Upper lobe of left lung (tissue), 6 donors: ENCODE data around the gene COA7. TPM values are rescaled to one million over a fixed set of nuclear protein-coding genes. Genes with fewer than 3 reads are reported as not detected.

Source experiments
- ATAC-seq, 2 donors: fragments of 200-7000 bp; cut with Tn5 transposase; one replicate each; pipeline ENCODE4 v1.9.1; 2022; ENCODE audit warnings: mild to moderate bottlenecking in 2 of 2, moderate library complexity in 2 of 2; ENCODE audit not compliant: low FRiP score in 2 of 2
- DNase-seq, 2 donors: peaks; one replicate each; pipeline ENCODE4 v3.0.0-alpha.2; 2019 to 2020
- H3K27ac ChIP-seq, 4 donors: fragments of 200-600 bp; sonication (generic); one replicate each; pipeline ENCODE4 v1.5.1; 2016 to 2019
- H3K27me3 ChIP-seq, 4 donors: fragments of 200-600 bp; sonication (generic); one replicate each; pipeline ENCODE4 v1.5.1; 2017 to 2019
- H3K36me3 ChIP-seq, 4 donors: fragments of 200-600 bp; sonication (generic); one replicate each; pipeline ENCODE4 v1.5.1; 2016 to 2019
- H3K4me1 ChIP-seq, 4 donors: fragments of 200-600 bp; sonication (generic); one replicate each; pipeline ENCODE4 v1.5.1; 2018 to 2019
- H3K4me3 ChIP-seq, 4 donors: fragments of 200-600 bp; sonication (generic); one replicate each; pipeline ENCODE4 v1.5.1; 2017 to 2019; ENCODE audit warnings: mild to moderate bottlenecking in 2 of 4, moderate library complexity in 1 of 4
- H3K9me3 ChIP-seq, 4 donors: fragments of 200-600 bp; sonication (generic); one replicate each; pipeline ENCODE4 v1.5.1; 2018 to 2019
- EP300 ChIP-seq, 4 donors: sonication (generic); formaldehyde crosslinking; IDR thresholded peaks; one replicate each; pipeline ENCODE4 v1.5.1; 2017; ENCODE audit warnings: antibody characterized with exemption in 4 of 4, control low read depth in 2 of 4
- POLR2A ChIP-seq, 4 donors: fragments of 450-650 bp; IDR thresholded peaks; one replicate each; pipeline ENCODE4 v1.5.1; 2016 to 2017; ENCODE audit warnings: antibody characterized with exemption in 4 of 4, mild to moderate bottlenecking in 2 of 4
- POLR2AphosphoS5 ChIP-seq, 2 donors: sonication (generic); formaldehyde crosslinking; IDR thresholded peaks; one replicate each; pipeline ENCODE4 v1.5.1; 2017; ENCODE audit warnings: antibody characterized with exemption in 2 of 2
- WGBS, 2 donors: methylation state at CpG; one replicate each; pipeline ENCODE4 v1.1.5; 2017 to 2018; 5-methylcytosine and 5-hydroxymethylcytosine counted together
- total RNA-seq, 6 donors: library from RNA; depleted of rRNA in 4 of 6; stranded (reverse); fragments of >200 nt in 4 of 6; gene quantifications; one replicate each; pipeline versions ENCODE4 v1.1.0 to v1.2.1, GENCODE V29; 2016 to 2021
- TF ChIP-seq, protein P1 (sequence below), 6 experiments: fragments of 450-650 bp in 4 of 6; fragments of 200-600 bp in 2 of 6; sonication (generic) in 2 of 6; IDR thresholded peaks; one replicate each; pipeline ENCODE4 v1.5.1; 2016 to 2019; ENCODE audit warnings: antibody characterized with exemption in 6 of 6
- donor health status: DM: no; HTN: no; CAD: no; lungs with moderate emphysema.
- donor health status: DM: no; HTN: yes; CAD: no; lungs with severe emphysema.

The COA7 gene
- total RNA-seq, 6 donors from 2014 or later, result 2.2 to 20.8 (median 10.6) TPM

DNA sequence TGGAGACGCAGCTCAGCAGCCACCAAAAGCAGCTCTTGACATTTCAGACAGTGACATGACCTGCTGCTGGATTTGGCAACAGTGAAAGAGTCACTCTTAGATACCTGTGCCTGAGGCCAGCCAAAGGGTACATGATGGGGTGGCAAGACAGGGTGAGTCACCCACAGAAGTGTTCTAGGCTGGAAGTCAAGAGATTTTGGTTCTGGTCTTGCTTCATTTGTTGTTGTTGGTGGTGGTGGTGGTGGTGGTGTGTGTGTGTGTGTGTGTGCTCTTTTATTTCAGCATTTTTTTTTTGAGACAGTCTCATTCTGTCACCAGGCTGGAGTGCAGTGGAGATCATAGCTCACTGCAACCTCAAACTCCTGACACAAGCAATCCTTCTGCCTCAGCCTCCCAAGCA is 39.4 kb downstream of the COA7 start:
- no peak overlapping the region for H3K27ac ChIP-seq

DNA sequence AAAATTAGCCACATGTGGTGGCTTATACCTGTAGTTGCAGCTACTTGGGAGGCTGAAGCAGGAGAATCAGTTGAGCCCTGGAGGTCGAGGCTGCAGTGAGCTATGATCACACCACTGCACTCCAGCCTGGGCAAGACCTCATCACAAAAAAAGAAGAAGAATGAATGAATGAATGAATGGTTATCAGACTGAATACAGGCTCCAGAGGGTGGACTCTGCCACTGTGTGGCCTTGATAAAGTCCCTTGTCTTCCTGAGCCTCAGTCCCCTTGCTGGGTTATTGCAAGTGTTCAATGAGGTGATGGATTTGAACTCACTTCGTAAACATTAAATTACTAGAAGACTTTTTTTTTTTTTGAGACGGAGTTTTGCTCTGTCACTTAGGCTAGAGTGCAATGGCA is 40.4 kb downstream of the COA7 start:
- TF ChIP-seq POLR2AphosphoS5 (IDR thresholded peaks at IDR 0.05) (no peak), EP300 (IDR thresholded peaks at IDR 0.05) (no peak), POLR2A (IDR thresholded peaks at IDR 0.05) (no peak)
- TF ChIP-seq, protein P1, sequence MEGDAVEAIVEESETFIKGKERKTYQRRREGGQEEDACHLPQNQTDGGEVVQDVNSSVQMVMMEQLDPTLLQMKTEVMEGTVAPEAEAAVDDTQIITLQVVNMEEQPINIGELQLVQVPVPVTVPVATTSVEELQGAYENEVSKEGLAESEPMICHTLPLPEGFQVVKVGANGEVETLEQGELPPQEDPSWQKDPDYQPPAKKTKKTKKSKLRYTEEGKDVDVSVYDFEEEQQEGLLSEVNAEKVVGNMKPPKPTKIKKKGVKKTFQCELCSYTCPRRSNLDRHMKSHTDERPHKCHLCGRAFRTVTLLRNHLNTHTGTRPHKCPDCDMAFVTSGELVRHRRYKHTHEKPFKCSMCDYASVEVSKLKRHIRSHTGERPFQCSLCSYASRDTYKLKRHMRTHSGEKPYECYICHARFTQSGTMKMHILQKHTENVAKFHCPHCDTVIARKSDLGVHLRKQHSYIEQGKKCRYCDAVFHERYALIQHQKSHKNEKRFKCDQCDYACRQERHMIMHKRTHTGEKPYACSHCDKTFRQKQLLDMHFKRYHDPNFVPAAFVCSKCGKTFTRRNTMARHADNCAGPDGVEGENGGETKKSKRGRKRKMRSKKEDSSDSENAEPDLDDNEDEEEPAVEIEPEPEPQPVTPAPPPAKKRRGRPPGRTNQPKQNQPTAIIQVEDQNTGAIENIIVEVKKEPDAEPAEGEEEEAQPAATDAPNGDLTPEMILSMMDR (IDR thresholded peaks at IDR 0.05), result no peak
- Histone ChIP-seq H3K4me3 (no peak overlapping the region), H3K36me3 (no peaks in the 10 kb centered on the region), H3K9me3 (no peaks in the 10 kb centered on the region), H3K4me1 (peaks cover 0 to 2% (median 0%) of the 10 kb centered on the region in 4 donors), H3K27me3 (no peaks in the 10 kb centered on the region), H3K27ac (no peak overlapping the region)
- DNase-seq, result no peak
- ATAC-seq, result no peak
- 88 to 100% methylated on average over 3 of the region's 3 CpGs for WGBS, 2 donors

More for the DNA sequence above, 39.4 kb downstream of the COA7 start:
- Histone ChIP-seq H3K27me3 (no peaks in the 10 kb centered on the region), H3K36me3 (no peaks in the 10 kb centered on the region), H3K4me3 (no peak overlapping the region), H3K4me1 (peaks cover 0 to 4% (median 0%) of the 10 kb centered on the region in 4 donors), H3K9me3 (no peaks in the 10 kb centered on the region)
- DNase-seq (peak in 1 of 2 donors; percentile 36), ATAC-seq (peak in 1 of 2 donors; percentile 20)
- WGBS, 2 donors, result 63 to 70% methylated on average over 1 of the region's 1 CpG
- TF ChIP-seq EP300 (IDR thresholded peaks at IDR 0.05) (no peak), POLR2AphosphoS5 (IDR thresholded peaks at IDR 0.05) (no peak), POLR2A (IDR thresholded peaks at IDR 0.05) (no peak)
- TF ChIP-seq, protein P1 (IDR thresholded peaks at IDR 0.05), result no peak

DNA sequence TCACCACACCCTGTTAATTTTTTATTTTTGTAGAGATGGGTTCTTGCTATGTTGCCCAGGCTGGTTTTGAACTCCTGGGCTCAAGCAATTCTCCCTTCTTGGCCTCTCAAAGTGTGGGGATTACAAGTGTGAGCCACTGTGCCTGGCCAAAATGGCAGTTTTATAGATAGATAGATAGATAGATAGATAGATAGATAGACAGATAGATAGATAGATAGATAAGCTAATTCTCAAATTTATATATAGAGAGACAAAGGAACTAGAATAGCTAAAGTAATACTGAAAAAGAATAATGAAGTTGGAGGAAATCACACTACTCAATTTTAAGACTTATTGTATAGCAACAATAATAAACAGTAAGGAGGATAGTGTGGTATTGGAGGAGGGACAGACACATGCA is 44.1 kb downstream of the COA7 start:
- ATAC-seq, result no peak

DNA sequence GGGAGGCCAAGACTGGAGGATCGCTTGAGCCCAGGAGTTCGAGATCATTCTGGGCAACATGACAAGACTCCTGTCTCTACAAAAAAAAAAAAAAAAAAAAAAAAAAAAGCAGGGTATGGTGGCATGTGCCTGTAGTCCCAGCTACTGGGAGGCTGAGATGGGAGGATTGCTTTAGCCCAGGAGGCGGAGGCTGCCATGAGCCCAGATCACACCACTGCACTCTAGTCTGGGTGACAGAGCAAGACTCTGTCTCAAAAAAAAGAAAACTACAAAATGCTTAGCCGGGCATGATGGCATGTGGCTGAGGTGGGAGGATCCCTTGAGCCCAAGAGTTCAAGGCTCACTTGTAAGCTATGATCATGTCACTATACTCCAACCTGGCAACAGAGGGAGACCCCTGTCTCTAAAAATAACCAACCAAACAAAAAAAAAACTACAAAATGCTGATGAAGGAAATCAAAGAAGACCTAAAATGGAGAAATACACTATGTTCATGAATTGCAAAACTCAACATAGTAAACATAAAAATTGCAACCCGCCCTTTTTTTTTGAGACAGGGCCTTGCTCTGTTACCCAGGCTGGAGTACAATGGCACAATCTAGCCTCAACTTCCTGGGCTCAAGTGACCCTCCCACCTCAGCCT is 44.8 kb downstream of the COA7 start:
- Histone ChIP-seq H3K27me3 (no peaks in the 10 kb centered on the region), H3K9me3 (no peaks in the 10 kb centered on the region), H3K4me1 (no peaks in the 10 kb centered on the region), H3K27ac (no peak overlapping the region), H3K4me3 (no peak overlapping the region), H3K36me3 (no peaks in the 10 kb centered on the region)
- no peak for DNase-seq
- whole genome bisulfite sequencing, 2 donors, result 93 to 99% methylated on average over 5 of the region's 5 CpGs
- no peak for TF ChIP-seq POLR2AphosphoS5 (IDR thresholded peaks at IDR 0.05)
- ATAC-seq, result no peak

More for the DNA sequence above, 44.1 kb downstream of the COA7 start:
- DNase-seq, result no peak
- Histone ChIP-seq H3K27me3 (no peaks in the 10 kb centered on the region), H3K27ac (no peak overlapping the region), H3K9me3 (no peaks in the 10 kb centered on the region), H3K4me1 (no peaks in the 10 kb centered on the region), H3K36me3 (no peaks in the 10 kb centered on the region), H3K4me3 (no peak overlapping the region)
- no peak for TF ChIP-seq POLR2A (IDR thresholded peaks at IDR 0.05)
- no peak for TF ChIP-seq POLR2AphosphoS5 (IDR thresholded peaks at IDR 0.05)
- TF ChIP-seq, protein P1 (IDR thresholded peaks at IDR 0.05), result no peak
- TF ChIP-seq EP300 (IDR thresholded peaks at IDR 0.05), result no peak

DNA sequence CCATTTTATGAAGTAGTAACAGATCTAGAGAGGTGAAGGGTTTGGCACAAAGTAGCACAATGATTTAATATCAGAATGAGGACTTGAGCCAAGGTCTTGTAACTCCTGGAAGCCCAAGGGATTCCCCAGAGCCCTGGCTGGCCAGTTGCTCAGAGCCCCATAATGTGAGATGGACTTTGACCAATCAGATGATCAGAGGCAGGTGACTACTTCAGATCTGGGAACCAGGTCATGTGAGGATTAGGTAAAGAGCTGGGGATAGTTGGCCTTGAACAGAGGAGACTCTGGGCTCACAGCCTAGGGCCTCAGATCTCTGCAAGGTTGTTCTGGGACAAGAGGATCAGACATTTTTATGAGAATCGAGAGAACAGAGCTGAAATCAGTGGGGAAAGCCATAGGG is 46.2 kb downstream of the COA7 start:
- no peak for DNase-seq
- Histone ChIP-seq H3K36me3 (no peaks in the 10 kb centered on the region), H3K27me3 (no peaks in the 10 kb centered on the region), H3K4me1 (no peaks in the 10 kb centered on the region), H3K27ac (no peak overlapping the region), H3K9me3 (no peaks in the 10 kb centered on the region), H3K4me3 (no peak overlapping the region)
- ATAC-seq, result no peak
- TF ChIP-seq POLR2A (IDR thresholded peaks at IDR 0.05), result no peak
- TF ChIP-seq, protein P1 (IDR thresholded peaks at IDR 0.05), result no peak
- 96 to 100% methylated on average over 1 of the region's 1 CpG for WGBS, 2 donors
